H1 (cell line): ENCODE measurements around the gene CSGALNACT2. TPM values are rescaled to one million over a fixed set of nuclear protein-coding genes. Genes with fewer than 3 reads are reported as not detected.

ENCODE experiments used
- HDAC2 ChIP-seq, 2 experiments: fragments of 300-600 bp in 1 of 2; sonication (generic) in 1 of 2; IDR thresholded peaks; 2 replicates each; pipeline ENCODE4 v1.6.1; 2011 to 2012; ENCODE audit warnings: low read depth in 2 of 2, low read length in 2 of 2, mild to moderate bottlenecking in 2 of 2, moderate library complexity in 2 of 2, borderline replicate concordance in 1 of 2, inconsistent platforms in 1 of 2
- RXRA ChIP-seq: IDR thresholded peaks from 2 replicates; pipeline ENCODE4 v1.6.1; 2011; ENCODE audit warnings: low read depth, mild to moderate bottlenecking, low read length, moderate library complexity; ENCODE audit not compliant: insufficient read depth
- SUZ12 ChIP-seq: fragments of 200-600 bp; sonication (generic); IDR thresholded peaks from 2 replicates; pipeline ENCODE4 v1.6.1; 2012; ENCODE audit warnings: mild to moderate bottlenecking, inconsistent platforms, low read length, moderate library complexity, mixed read lengths
- polyA plus RNA-seq, 7 experiments: library from polyadenylated mRNA; depleted of rRNA in 3 of 7; stranded (reverse) in 5 of 7; unstranded in 2 of 7; fragments of >200 nt in 5 of 7; fragments of 200-250 nt in 2 of 7; gene quantifications; 1 replicate in 5 of 7; 2 replicates in 1 of 7; 4 replicates in 1 of 7; pipeline versions ENCODE4 v1.2.1 to v1.2.3, GENCODE V29; 2011 to 2013; ENCODE audit warnings: missing spikeins in 2 of 7, mixed read lengths in 2 of 7
- total RNA-seq: library from RNA; stranded (reverse); fragmentation: NEBNext Ultra II Directional; extraction: Animal tissue kit (Norgen Biotek cat#: 25700); gene quantifications from 2 replicates; pipeline ENCODE4 v1.2.1, GENCODE V29; 2021
- TF ChIP-seq, protein P1 (sequence below): IDR thresholded peaks from 2 replicates; pipeline ENCODE4 v1.6.1; 2011; ENCODE audit warnings: low read length, improper control_type of control experiment

Gene CSGALNACT2
- total and polyA plus RNA-seq, 2 of the 8 experiments (the other 6 are each of a cell fraction or from before 2014, with no cell fraction given) = 2.6 to 5.3 TPM

DNA sequence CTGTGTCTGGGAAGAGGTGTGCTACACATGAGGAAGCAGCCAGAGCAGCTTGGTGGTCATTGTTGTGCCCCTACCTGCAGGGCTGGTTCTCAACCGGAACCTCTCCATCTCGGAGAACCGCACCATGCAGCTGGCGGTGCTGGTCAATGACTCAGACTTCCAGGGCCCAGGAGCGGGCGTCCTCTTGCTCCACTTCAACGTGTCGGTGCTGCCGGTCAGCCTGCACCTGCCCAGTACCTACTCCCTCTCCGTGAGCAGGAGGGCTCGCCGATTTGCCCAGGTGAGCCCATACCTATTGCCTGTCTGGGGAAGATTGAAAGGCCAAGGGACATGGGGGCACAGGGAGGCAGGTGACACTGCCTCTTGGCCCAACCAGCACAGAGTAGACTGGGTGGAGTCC lies 29.3 kb upstream of the CSGALNACT2 start (continued):
- no peak for TF ChIP-seq RXRA
- TF ChIP-seq, protein P1, sequence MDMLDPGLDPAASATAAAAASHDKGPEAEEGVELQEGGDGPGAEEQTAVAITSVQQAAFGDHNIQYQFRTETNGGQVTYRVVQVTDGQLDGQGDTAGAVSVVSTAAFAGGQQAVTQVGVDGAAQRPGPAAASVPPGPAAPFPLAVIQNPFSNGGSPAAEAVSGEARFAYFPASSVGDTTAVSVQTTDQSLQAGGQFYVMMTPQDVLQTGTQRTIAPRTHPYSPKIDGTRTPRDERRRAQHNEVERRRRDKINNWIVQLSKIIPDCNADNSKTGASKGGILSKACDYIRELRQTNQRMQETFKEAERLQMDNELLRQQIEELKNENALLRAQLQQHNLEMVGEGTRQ = no peak
- no peak for TF ChIP-seq HDAC2 (IDR thresholded peaks at IDR 0.05; ENCODE audit: borderline replicate concordance in 1 of 2, low read depth in 2 of 2, low read length in 2 of 2)
- TF ChIP-seq SUZ12 = no peak
